ENCODE results near the gene KCND1. TPM values are rescaled to one million over a fixed set of nuclear protein-coding genes. Genes with fewer than 3 reads are reported as not detected.

The KCND1 gene
- total and polyA plus RNA-seq, 2 of the 4 experiments (the other 2 are of a cell fraction): 0.36 to 1.8 TPM

GRCh38 chrX:48948589-48948988, 23.1 kb downstream of the KCND1 start:
- peaks cover 5 to 20% of the 10 kb centered on the region in 2 experiments; a peak in 3 of 4 replicates for H3K79me1 ChIP-seq (ENCODE audit: low read depth in 1 of 2, low read length in 2 of 2)
- H3K4me3 ChIP-seq (ENCODE audit: insufficient read depth, low read depth, low read length): no peak overlapping the region
- no peak overlapping the region for H3K4me2 ChIP-seq (ENCODE audit: low read depth, low read length)
- peaks cover 43% of the 10 kb centered on the region for H4K20me1 ChIP-seq (ENCODE audit: insufficient read depth, low read length)
- H3K36me3 ChIP-seq (ENCODE audit: control insufficient read depth, insufficient read depth, low read length): peaks cover 11% of the 10 kb centered on the region
- no peak overlapping the region for H3K14ac ChIP-seq (replicated peaks; ENCODE audit: low read depth, low read length)
- TF ChIP-seq FOS (IDR thresholded peaks at IDR 0.05; ENCODE audit: low read depth, low read length): no peak
- no peak for TF ChIP-seq POLR2A (IDR thresholded peaks at IDR 0.05; ENCODE audit: low read depth, low read length)
- no peak for TF ChIP-seq MAFK (IDR thresholded peaks at IDR 0.05; ENCODE audit: low read depth, low read length)
- no peak for TF ChIP-seq CTCF (conservative IDR thresholded peaks at IDR 0.05; ENCODE audit: low read depth, low read length)
- no peak for TF ChIP-seq RAD21 (IDR thresholded peaks at IDR 0.05; ENCODE audit: low read length)
- no peak for TF ChIP-seq MAZ (IDR thresholded peaks at IDR 0.05; ENCODE audit: borderline replicate concordance, low read depth, low read length)
- TF ChIP-seq SMC3 (IDR thresholded peaks at IDR 0.05; ENCODE audit: low read depth, low read length): no peak
- TF ChIP-seq CEBPB (IDR thresholded peaks at IDR 0.05; ENCODE audit: low read depth, low read length): no peak
- TF ChIP-seq MXI1 (IDR thresholded peaks at IDR 0.05; ENCODE audit: borderline replicate concordance, low read depth, low read length): no peak
- no peak for TF ChIP-seq ELK1 (IDR thresholded peaks at IDR 0.05; ENCODE audit: borderline replicate concordance, low read depth, low read length)
- TF ChIP-seq RFX5 (IDR thresholded peaks at IDR 0.05; ENCODE audit: low read depth, low read length): no peak
- no peak for TF ChIP-seq NFE2L2 (IDR thresholded peaks at IDR 0.05; ENCODE audit: low read depth, low read length)
- no peak overlapping the region for H2BK120ac ChIP-seq (ENCODE audit: low read depth, low read length)
- no peak overlapping the region for H2AFZ ChIP-seq (replicated peaks; ENCODE audit: low read length, poor library complexity)
- H2BK15ac ChIP-seq (ENCODE audit: low read depth, low read length): no peak overlapping the region
- WGBS, 2 experiments (ENCODE audit: extremely low coverage in 2 of 2, insufficient read length in 1 of 2): no CpG with 5 or more reads among the region's 1 CpG
- H3K18ac ChIP-seq (ENCODE audit: low read depth, low read length): no peak overlapping the region
- CTCF ChIA-PET: no interaction called here
- no peaks in the 10 kb centered on the region; the same call in 1 of the 2 replicates for H3K9me1 ChIP-seq (ENCODE audit: insufficient read depth, low read length)
- no peak overlapping the region for H3K27ac ChIP-seq (ENCODE audit: insufficient read depth, low read length)
- in situ Hi-C loops (cut with MboI; ENCODE audit: low sequenced_read_pairs) (no loop called here), dilution Hi-C loops (cut with HindIII; ENCODE audit: low sequenced_read_pairs, unreplicated experiment) (no loop called here), intact Hi-C loops (cut with micrococcal nuclease) (loop anchor here (10.0 kb wide), 1 partner anchor 304 kb away; no protein-coding TSS in a partner anchor)
- no peak overlapping the region for H4K5ac ChIP-seq (ENCODE audit: low read depth, low read length)
- ATAC-seq (ENCODE audit: low read depth) (no peak), DNase-seq (no peak)
- no peak overlapping the region for H3K9ac ChIP-seq (ENCODE audit: low read depth, low read length)
- H3K23ac ChIP-seq (ENCODE audit: low read depth, low read length): no peak overlapping the region
- H4K8ac ChIP-seq (ENCODE audit: low read depth in 2 of 2, low read length in 2 of 2): no peak overlapping the region
- no peak overlapping the region for H2BK5ac ChIP-seq (ENCODE audit: low read depth, low read length, poor library complexity, severe bottlenecking)
- H3K56ac ChIP-seq (ENCODE audit: extremely low read depth, insufficient read depth, low read length): no peak overlapping the region
- H3K4ac ChIP-seq (ENCODE audit: low read depth, low read length): no peak overlapping the region
- POLR2A ChIA-PET (ENCODE audit: unreplicated experiment): no interaction called here
- BruUV-seq (replicated peaks): no TSS peak
- H3K4me1 ChIP-seq (ENCODE audit: control insufficient read depth, insufficient read depth, low read length): no peaks in the 10 kb centered on the region
- H4K91ac ChIP-seq (ENCODE audit: insufficient read depth, low read depth, low read length): no peak overlapping the region
- H2BK20ac ChIP-seq (ENCODE audit: low read depth, low read length): no peak overlapping the region
- H3K9me3 ChIP-seq (ENCODE audit: control insufficient read depth, insufficient read depth, low read length): no peaks in the 10 kb centered on the region
- H3K27me3 ChIP-seq (ENCODE audit: control insufficient read depth, insufficient read depth, low read length): no peaks in the 10 kb centered on the region
- no peak overlapping the region for H2AK5ac ChIP-seq (ENCODE audit: low read depth, low read length)
- H2AK9ac ChIP-seq (replicated peaks; ENCODE audit: low read depth, low read length, poor library complexity): no peak overlapping the region

Data from IMR-90 (cell line).